Right renal pelvis (tissue), 4 donors: Measurements from ENCODE around the gene SCRN2. TPM values are rescaled to one million over a fixed set of nuclear protein-coding genes. Genes with fewer than 3 reads are reported as not detected.
A peak's percentile ranks its signal among the peaks of the same experiment; 100 is the strongest.

Experiments
- DNase-seq, 4 donors: peaks; one replicate each; pipeline ENCODE4 v3.0.0-alpha.2; 2013; ENCODE audit warnings: low read depth in 4 of 4, low spot score in 3 of 4, missing footprints in 1 of 4
- polyA plus RNA-seq, 4 donors: library from polyadenylated mRNA; unstranded; fragments of 120-200 nt; gene quantifications; one replicate each; pipeline ENCODE4 v1.2.1, GENCODE V29; 2013; ENCODE audit not compliant: insufficient read length in 4 of 4

Gene SCRN2
- polyA plus RNA-seq, 4 donors, result 42.4 to 62.5 (median 60.2) TPM

DNA sequence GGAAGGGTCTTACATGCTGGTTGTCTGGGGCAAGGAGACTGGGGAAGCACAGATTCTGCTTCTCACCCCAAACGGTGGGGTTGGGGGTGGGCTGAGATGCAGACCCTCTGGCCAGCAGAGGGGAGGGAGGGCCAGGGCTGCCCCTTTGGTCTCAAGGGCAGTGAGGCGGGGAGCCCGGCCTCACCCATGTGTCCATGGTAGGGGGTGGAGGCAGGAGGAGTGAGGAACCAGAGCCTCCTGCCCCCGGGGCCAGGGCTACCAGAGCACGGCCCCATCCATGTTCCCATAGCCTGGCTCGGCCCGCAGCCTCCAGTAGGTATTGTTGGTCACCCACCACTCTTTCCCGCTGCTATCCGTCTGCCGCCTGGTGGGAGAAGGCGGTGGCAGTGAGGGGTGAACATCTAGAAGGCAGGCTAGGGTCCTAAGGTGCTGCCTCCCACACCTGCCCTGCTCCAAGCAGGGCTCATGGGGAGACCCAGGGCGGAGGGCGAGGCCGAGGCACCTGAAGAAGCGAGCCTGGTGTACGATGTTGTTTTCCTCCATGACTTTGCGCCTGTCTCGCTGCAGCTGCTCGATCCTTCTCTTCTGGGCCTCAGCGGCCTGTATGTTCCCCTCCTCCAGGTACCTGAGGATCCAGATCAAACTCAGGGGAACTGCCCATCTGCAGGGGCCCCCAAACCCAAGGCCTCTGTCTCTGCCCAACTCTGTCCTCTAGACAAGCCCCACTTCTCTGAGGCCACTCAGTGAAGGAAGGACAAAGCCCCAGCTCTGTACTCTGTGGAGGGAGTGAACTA lies 32.8 kb downstream of the SCRN2 start:
- DNase-seq, result no peak

DNA sequence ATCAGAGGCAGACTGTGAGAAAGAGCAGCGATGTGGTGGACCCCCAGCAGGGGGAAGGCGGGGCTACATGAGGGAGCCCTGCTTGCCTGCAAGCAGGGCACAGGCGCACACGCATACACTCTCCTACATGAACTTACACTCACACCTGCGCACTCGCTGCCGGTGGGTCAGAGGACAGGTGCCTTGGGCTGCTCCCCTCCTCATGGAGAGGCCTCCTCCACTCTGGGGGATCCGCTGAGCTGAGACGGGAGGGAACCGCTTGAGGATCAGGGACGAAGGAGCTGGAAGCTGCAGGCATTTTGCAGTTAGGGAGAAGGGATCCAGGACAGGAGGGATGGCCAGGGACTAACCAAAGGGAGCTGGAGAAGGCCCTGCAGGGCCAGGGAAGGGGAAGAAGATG lies 33.7 kb downstream of the SCRN2 start:
- DNase-seq, result no peak

DNA sequence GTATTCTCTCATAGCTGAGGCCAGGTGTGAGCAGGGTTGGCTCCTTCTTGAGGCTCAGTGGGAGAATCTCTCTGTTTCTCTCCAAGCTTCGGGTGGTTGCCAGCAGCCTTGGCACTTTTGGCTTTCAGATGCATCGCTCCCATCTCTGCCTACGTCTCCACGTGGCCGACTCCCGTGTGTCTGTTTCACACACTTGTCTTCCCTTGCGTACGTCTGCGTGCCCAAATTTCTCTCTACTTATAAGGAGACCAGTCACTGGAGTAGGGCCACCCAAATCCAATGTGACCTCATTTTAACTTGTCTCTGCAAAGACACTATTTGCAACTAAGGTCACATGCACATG lies 34.2 kb downstream of the SCRN2 start:
- DNase-seq, result no peak

DNA sequence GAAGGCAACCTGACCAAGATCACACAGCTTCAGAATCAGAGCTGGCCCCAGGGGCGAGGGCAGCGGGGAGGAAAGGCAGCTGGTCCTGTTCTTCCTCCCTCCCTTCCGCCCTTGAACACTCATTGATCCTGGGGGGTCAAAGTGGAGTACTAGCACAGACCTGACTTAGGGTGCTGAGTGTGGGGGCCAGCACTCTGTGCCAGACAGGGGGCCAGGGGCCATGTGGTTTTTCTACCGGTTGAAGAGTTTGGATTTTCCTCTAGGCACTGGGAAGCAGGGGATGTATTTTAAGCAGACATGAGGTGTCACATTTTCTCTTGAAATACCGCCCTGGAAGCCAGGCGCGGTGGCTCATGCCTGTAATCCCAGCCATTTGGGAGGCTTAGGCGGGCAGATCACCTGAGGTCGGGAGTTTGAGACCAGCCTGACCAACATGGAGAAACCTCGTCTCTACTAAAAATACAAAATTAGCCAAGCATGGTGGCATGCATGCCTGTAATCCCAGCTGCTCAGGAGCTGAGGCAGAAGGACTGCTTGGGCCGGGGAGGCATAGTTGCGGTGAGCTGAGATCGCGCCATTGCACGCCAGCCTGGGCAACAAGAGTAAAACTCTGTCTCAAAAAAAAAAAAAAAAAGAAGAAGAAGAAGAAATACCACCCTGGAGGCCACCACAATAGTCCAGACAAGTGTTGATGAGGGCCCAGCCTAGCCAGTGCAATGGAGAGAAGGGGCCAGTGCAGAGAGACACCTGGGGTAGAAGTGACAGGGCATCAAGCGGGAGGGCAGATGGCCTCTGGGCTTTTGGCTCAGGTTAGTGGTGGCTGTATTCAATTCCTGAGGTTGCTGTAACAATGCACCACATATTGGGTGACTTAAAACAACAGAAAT lies 34.8 kb downstream of the SCRN2 start:
- DNase-seq, result no peak

DNA sequence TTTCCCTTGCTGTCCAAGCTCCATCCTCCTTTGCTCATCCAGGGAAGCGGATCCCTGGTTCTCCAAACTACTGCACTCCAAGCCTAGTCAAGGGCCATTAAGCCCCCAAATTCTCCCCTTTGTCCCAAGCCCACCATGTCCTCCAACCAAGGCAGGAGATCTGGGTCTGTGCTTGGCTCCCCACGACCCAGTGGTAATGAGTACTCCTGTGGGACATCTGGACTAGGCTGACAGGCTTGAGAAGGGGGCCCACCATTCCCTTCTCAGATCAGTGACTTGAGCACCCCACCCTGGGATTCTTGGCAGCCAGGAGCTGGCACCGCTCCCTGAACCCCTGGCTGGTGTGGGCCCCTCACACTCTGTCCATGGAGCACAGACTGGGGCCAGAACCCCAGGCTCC lies 36.6 kb downstream of the SCRN2 start:
- DNase-seq, result no peak

DNA sequence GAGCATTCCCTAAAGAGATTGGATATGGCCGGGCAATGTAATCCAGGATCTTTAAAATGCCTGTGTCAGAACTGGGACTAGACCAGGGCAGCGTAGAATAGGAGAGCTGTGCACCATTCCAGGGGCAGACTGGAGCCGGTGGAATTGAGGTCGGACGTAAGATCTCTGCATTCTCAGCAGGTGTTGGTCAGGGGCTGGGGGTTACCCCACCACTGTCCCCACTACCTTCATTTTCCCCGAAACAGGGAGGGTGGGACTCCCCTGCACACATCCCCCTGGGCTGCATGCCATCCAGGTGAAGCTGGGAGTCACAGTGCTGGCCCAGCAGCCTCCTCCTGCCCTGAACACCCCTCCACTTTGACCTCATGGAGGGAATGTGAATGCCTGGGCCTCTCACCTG lies 37.3 kb downstream of the SCRN2 start:
- DNase-seq, result no peak

DNA sequence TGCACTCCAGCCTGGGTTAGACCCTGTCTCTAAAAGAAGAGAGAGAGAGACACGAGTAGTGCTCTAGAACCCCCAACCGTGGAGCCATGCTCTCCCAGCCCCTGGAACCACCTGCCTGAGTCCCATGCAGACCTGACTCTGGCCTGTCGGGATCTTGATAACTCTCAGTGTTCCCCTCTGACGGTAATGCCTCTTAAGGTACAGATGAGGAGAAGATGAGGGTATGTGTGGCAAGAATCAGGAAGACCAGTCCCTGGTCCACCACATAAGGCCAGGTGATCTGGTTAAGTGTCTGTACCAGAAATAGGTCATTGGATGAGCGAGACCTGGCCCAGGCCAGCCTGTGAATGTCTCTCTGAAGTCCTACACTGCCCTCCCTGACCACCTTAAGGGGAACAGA lies 37.9 kb downstream of the SCRN2 start:
- DNase-seq, result no peak

DNA sequence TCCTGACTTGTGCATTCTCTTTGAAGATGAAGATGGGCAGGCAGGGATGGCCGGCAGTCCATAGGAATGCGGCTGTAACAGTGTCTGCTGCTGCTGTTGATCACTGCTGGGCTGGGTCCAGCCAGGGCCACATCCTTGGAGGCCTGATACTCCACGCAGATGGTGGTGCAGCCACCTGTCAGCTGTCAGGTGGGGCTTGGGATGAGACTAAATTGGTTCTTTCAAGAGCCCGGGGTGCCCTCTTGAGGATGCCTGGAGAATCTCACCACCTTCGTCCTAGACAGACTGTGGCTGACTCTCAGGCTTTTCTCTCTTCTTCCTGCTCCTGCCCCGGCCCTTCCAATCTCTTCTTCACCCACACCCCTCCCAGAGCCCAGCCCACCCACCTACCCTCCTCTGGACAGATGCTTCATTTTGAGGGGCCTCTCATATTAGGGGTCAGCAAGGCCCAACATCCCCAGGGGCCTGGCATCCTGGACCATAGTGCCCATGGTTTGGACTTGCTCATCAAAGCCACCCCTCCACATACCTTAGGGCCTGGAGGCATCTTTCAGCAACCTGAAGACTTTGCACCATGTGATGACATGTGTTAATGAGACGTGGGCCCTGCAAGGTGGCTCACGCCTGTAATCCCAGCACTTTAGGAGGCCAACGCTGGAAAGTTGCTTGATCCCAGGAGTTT lies 38.6 kb downstream of the SCRN2 start:
- no peak for DNase-seq

DNA sequence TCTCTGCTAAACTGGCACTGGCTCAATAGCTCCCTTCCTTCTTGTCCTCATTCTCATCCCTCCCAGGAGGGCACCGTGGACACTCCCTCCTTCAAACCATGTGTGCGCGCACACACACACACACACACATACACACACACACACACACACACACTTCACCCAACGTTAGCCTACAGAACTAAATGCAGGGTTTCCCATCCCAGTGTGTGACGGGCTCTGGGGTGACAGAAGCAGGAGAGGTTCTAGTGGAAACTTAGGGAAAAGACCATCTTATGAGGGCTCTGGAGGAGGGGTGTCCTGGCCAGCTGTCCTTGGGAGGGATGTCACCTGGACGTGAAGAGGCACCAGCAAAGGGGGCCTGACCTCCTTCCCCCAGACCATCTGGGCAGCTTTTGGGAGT lies 39.2 kb downstream of the SCRN2 start:
- no peak for DNase-seq

DNA sequence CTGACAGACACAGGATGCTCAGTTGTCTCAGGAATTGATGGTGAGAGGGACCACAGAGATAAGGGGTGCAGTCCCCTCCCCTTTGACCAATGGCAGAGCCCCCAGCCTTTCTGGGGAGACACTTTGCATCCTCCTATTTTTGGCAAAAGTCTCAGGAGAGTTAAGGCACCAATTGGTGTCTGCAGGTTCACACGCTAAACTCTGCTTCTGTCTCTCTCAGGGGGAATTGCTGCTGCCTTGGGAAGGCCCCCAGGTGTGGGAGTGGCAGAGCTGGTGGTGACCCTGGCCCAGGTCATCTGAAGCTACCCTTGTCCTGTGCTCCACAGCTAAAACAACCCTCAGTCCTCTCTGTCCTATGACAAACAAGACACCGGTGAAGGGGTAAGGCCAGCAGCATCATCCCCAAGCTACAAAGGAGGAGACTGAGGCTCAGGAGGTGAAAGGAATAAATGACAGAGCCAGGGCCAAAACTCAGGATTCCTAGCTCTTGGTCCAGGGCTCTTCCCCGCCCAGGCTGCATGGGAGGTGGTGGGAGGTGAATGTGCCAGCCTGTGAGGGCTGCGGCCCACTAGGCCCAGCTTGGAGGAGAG lies 39.8 kb downstream of the SCRN2 start:
- DNase-seq, result no peak

DNA sequence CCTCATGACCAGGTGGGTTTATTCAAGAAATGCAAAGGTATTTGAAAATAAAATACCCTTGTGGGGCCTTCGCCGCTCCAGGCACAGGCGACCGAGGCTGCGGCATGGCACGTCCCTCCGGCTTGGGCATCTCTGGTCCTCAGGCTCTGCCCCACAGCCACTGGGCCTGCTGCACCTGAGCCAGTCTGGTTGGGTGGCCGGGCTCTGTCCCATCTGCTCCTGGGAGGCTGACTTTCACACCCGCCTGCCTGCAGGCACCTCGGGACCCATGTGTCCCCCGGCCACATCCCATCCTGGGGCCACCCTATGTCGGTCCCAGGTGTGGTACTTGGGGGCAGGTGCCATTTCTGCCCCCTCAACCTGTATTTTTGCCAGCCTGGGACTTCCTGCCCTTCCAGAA lies 40.4 kb downstream of the SCRN2 start:
- DNase-seq, result no peak

DNA sequence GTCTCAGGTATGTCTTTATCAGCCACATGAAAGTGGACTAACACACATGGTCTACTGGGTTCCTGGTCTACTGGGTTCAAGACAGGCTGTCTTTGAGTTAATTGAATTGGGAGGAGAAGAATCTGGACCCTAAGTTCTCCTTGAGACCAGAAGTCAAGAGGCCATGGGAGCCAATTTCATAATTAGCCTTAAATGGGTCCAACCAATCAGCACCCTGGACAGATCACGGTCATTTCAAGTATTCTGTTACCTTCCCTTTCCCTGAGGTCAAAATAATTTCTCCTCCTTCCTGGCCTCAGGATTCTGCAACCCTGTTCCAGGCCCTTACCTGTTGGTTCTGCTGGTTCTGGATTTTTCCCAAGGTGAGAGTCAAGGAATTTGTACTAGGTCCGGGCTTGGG lies 43.3 kb downstream of the SCRN2 start:
- DNase-seq, result no peak

DNA sequence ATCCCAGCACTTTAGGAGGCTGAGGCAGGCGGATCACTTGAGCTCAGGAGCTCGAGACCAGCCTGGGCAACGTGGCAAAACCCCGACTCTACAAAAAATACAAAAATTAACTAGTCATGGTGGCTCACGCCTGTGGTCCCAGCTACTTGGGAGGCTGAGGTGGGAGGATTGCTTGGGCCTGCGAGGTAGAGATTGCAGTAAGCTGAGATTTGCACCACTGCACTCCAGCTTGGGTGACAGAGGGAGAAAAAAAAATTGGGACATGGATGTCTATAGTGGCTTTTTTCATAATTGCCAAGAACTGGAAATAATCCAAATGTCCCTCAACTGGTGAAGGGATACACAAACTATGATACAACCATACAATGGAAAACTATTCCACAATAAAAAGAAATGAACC lies 48.1 kb downstream of the SCRN2 start:
- DNase-seq, result no peak

DNA sequence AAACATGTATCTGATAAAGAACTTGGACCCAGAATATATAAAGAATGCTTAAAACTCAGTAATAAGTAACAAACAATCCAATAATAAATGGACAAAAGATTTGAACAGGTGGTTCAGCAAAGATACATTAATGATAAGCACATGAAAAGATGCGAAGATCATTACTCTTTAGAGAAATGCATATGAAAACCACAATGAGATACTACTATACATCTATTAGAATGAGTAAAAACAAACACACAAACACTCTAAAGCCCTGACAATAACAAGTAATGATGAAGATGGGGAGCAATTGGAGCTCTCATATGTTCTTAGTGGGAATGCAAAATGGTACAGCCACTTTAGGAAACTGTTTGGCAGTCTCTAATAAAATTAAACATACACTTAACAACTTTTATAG lies 48.6 kb downstream of the SCRN2 start:
- no peak for DNase-seq

DNA sequence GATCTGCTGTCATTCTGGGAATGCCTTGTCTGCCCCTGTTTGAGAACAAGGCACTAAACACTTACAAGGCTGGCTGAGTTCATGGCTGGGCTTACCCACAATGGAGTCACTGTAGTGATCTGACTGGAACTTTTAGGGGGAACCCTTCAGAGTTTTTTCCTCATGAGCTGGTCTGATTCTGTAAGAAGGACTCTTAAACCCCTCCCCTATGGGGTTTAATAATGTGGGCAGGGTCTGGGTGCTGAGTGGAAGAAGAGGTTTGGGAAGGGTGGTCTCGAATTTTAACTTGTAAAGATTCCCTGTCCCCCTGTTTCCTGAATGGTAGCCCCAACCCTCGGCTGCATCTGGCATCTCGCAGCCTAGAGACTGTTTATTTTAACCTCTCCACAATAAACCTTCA lies 50.0 kb downstream of the SCRN2 start:
- DNase-seq, result no peak

DNA sequence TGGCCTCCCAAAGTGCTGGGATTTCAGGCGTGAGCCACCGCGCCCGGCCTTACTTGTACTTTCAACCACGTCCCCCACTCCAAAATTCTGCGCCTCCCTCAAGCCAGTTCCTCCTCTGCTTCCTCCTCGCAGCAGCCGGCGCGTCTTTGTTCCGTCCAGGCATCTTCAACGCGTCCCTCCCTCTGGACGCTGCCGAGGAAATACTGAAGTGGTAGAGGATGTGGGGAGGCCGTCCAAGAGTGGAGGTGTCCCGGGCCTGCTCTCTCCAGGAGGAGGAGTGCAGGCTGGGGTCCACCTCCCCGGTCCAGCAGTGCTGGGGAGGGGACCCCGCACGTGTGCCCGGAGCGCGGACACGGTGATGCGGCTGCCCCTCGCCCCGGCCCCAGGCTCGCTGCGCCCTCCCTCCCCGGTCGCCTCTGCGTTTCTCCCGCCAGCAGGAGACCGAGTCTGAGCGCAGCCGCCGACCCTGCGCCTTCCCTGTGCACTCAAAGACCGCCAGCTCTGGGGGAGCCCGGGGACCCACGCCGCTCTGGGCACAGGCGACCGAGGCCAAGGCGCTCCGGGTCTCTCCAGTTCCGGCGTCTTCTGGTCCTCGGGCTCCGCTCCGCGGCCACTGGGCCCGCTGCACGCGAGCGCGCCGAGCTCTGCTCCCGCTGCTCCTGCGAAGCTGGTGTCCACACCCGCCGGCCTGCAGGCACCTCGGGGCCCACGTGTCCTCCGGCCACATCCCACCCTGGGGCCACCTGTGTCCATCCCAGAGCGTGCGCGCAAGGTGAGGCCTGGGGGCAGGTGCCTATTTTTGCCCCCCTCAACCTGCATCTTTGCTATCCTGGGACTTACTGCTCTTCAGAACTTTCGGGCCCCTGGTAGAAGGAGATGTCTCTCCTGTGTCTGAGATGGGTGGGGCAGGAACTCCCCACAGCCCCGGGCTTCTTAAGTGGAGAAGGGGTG lies 51.2 kb downstream of the SCRN2 start:
- peak in 1 of 4 donors; percentile 25 for DNase-seq
